H1 (cell line): ENCODE data around the gene STBD1. TPM values are rescaled to one million over a fixed set of nuclear protein-coding genes. Genes with fewer than 3 reads are reported as not detected.

ENCODE experiments used
- CTCF ChIA-PET: fragments of 300-600 bp; sonication (Branson Sonifier 250); formaldehyde crosslinking; loops from one replicate; lab custom pipeline; 2021; ENCODE audit not compliant: partially characterized antibody; lab: Charles Lee
- POLR2A ChIA-PET: fragments of 300-600 bp; sonication (Branson Sonifier 250); formaldehyde crosslinking; loops from one replicate; lab custom pipeline; 2021; ENCODE audit warnings: inconsistent platforms; ENCODE audit not compliant: partially characterized antibody; lab: Charles Lee
- DNase-seq, 2 experiments: peaks; one replicate each; pipeline versions ENCODE4 v3.0.0 to v3.0.0-alpha.2; 2010 to 2022; ENCODE audit warnings: low spot score in 2 of 2, low read depth in 1 of 2, mixed read lengths in 1 of 2
- FAIRE-seq: peaks from 2 replicates; lab custom pipeline; 2011; peaks lifted over from hg19 to GRCh38; lab: Jason Lieb, UNC
- H2AFZ ChIP-seq: 2 replicates; pipeline ENCODE4 v1.8.1; 2012; ENCODE audit warnings: low read length, inconsistent platforms
- H2AK5ac ChIP-seq: 2 replicates; pipeline ENCODE4 v1.6.1; 2013; ENCODE audit warnings: low read depth, low read length
- H2BK120ac ChIP-seq: replicated peaks from 2 replicates; pipeline ENCODE3; 2013; ENCODE audit warnings: low read depth, low read length, inconsistent platforms
- H2BK12ac ChIP-seq: 2 replicates; pipeline ENCODE4 v1.6.1; 2013; ENCODE audit warnings: low read depth, low read length
- H2BK15ac ChIP-seq: 2 replicates; pipeline ENCODE4 v1.6.1; 2013; ENCODE audit warnings: low read length
- H2BK20ac ChIP-seq: 2 replicates; pipeline ENCODE4 v1.6.1; 2013; ENCODE audit warnings: low read length
- H2BK5ac ChIP-seq: 2 replicates; pipeline ENCODE4 v1.6.1; 2013; ENCODE audit warnings: low read depth, low read length
- H3K14ac ChIP-seq: 2 replicates; pipeline ENCODE4 v1.6.1; 2013; ENCODE audit warnings: inconsistent platforms; ENCODE audit not compliant: insufficient read length
- H3K18ac ChIP-seq: 2 replicates; pipeline ENCODE4 v1.6.1; 2013; ENCODE audit warnings: low read length; ENCODE audit errors: extremely low read depth
- H3K23ac ChIP-seq: 2 replicates; pipeline ENCODE4 v1.6.1; 2013; ENCODE audit warnings: inconsistent platforms; ENCODE audit not compliant: insufficient read length
- H3K23me2 ChIP-seq: 2 replicates; pipeline ENCODE4 v1.6.1; 2013; ENCODE audit warnings: low read depth, low read length
- H3K27ac ChIP-seq: 2 replicates; pipeline ENCODE4 v1.6.1; 2011; ENCODE audit warnings: low read depth, low read length, inconsistent platforms
- H3K27me3 ChIP-seq, 4 experiments: replicated peaks in 1 of 4; 1 replicate in 1 of 4; 2 replicates in 3 of 4; pipeline versions ENCODE4 v1.6.1 to v1.8.1; 2011 to 2013; ENCODE audit warnings: low read length in 3 of 4, mild to moderate bottlenecking in 3 of 4, inconsistent platforms in 2 of 4, mixed read lengths in 2 of 4, moderate library complexity in 1 of 4; ENCODE audit not compliant: control insufficient read depth in 3 of 4, insufficient read depth in 3 of 4; ENCODE audit errors: extremely low read depth in 1 of 4
- H3K36me3 ChIP-seq, 4 experiments: 2 replicates each; pipeline versions ENCODE4 v1.6.1 to v1.8.1; 2011 to 2013; ENCODE audit warnings: mild to moderate bottlenecking in 4 of 4, low read length in 3 of 4, moderate library complexity in 2 of 4, control low read depth in 1 of 4, inconsistent platforms in 1 of 4; ENCODE audit not compliant: insufficient read depth in 4 of 4, control insufficient read depth in 2 of 4
- H3K4ac ChIP-seq: replicated peaks from 2 replicates; pipeline ENCODE3; 2013; ENCODE audit warnings: low read length, low read depth, mixed read lengths, inconsistent platforms; ENCODE audit not compliant: insufficient read length
- H3K4me1 ChIP-seq, 4 experiments: replicated peaks in 1 of 4; 1 replicate in 1 of 4; 2 replicates in 3 of 4; pipeline versions ENCODE4 v1.6.1 to v1.8.1; 2011 to 2013; ENCODE audit warnings: low read length in 3 of 4, inconsistent platforms in 2 of 4, mixed read lengths in 1 of 4; ENCODE audit not compliant: insufficient read depth in 4 of 4, control insufficient read depth in 3 of 4
- H3K4me2 ChIP-seq, 2 experiments: 2 replicates each; pipeline versions ENCODE4 v1.6.1 to v1.8.1; 2011 to 2013; ENCODE audit warnings: low read depth in 2 of 2, low read length in 2 of 2, control low read depth in 1 of 2, inconsistent platforms in 1 of 2, mild to moderate bottlenecking in 1 of 2; ENCODE audit not compliant: insufficient read depth in 1 of 2
- H3K4me3 ChIP-seq, 4 experiments: fragments of 200-600, 300-600 bp in 1 of 4; sonication (generic), shearing (Covaris generic), sonication (Bioruptor Twin) in 1 of 4; 2 replicates each; pipeline versions ENCODE4 v1.5.1 to v1.8.1; 2011 to 2016; ENCODE audit warnings: low read length in 4 of 4, low read depth in 3 of 4, control low read depth in 2 of 4, inconsistent platforms in 2 of 4, mild to moderate bottlenecking in 2 of 4, mixed read lengths in 1 of 4, moderate library complexity in 1 of 4; ENCODE audit not compliant: insufficient read depth in 2 of 4; ENCODE audit errors: extremely low read depth in 1 of 4
- H3K56ac ChIP-seq: replicated peaks from 2 replicates; pipeline ENCODE3; 2013; ENCODE audit warnings: low read depth, mild to moderate bottlenecking, mixed read lengths, low read length, inconsistent platforms; ENCODE audit not compliant: insufficient read length
- H3K79me1 ChIP-seq: 2 replicates; pipeline ENCODE4 v1.6.1; 2013; ENCODE audit warnings: low read depth, low read length, control low read depth
- H3K79me2 ChIP-seq, 2 experiments: 2 replicates each; pipeline versions ENCODE4 v1.6.1 to v1.8.1; 2012 to 2013; ENCODE audit warnings: low read length in 2 of 2, mild to moderate bottlenecking in 2 of 2, inconsistent platforms in 1 of 2; ENCODE audit not compliant: insufficient read depth in 2 of 2, control insufficient read depth in 1 of 2
- H3K9ac ChIP-seq, 4 experiments: replicated peaks in 1 of 4; 1 replicate in 1 of 4; 2 replicates in 3 of 4; pipeline versions ENCODE4 v1.6.1 to v1.8.1; 2011 to 2013; ENCODE audit warnings: low read depth in 3 of 4, low read length in 3 of 4, control low read depth in 2 of 4, mild to moderate bottlenecking in 2 of 4, moderate library complexity in 2 of 4, inconsistent platforms in 1 of 4; ENCODE audit errors: extremely low read depth in 1 of 4
- H3K9me3 ChIP-seq, 2 experiments: 2 replicates each; pipeline versions ENCODE4 v1.6.1 to v1.8.1; 2012 to 2013; ENCODE audit warnings: mild to moderate bottlenecking in 2 of 2, moderate library complexity in 2 of 2, control low read depth in 1 of 2, inconsistent platforms in 1 of 2, low read depth in 1 of 2, low read length in 1 of 2, mixed read lengths in 1 of 2; ENCODE audit not compliant: insufficient read depth in 2 of 2
- H4K20me1 ChIP-seq, 2 experiments: replicated peaks in 1 of 2; 2 replicates each; pipeline versions ENCODE3 to v1.8.1; 2011 to 2013; ENCODE audit warnings: inconsistent platforms in 2 of 2, low read length in 2 of 2, mild to moderate bottlenecking in 1 of 2; ENCODE audit not compliant: insufficient read depth in 2 of 2, control insufficient read depth in 1 of 2
- H4K5ac ChIP-seq: 2 replicates; pipeline ENCODE4 v1.6.1; 2013; ENCODE audit warnings: low read length, low read depth, mixed read lengths, inconsistent platforms; ENCODE audit not compliant: insufficient read length
- H4K8ac ChIP-seq: 2 replicates; pipeline ENCODE4 v1.8.0; 2013; ENCODE audit warnings: mild to moderate bottlenecking, moderate library complexity, low read length, inconsistent platforms; ENCODE audit not compliant: insufficient read depth; ENCODE audit errors: extremely low read depth
- H4K91ac ChIP-seq: replicated peaks from 2 replicates; pipeline ENCODE3; 2013; ENCODE audit warnings: low read length, mixed read lengths, inconsistent platforms; ENCODE audit not compliant: insufficient read length
- ASH2L ChIP-seq: fragments of 200-600, 300-600 bp; sonication (generic); IDR thresholded peaks from one replicate; pipeline ENCODE4 v1.7.1; 2017; ENCODE audit warnings: low read length
- CEBPB ChIP-seq: IDR thresholded peaks from 2 replicates; pipeline ENCODE4 v1.6.1; 2012; ENCODE audit warnings: low read depth, low read length
- CHD1 ChIP-seq: IDR thresholded peaks from 2 replicates; pipeline ENCODE4 v1.6.1; 2012; ENCODE audit warnings: low read depth, low read length, improper control_type of control experiment
- CHD2 ChIP-seq: IDR thresholded peaks from 2 replicates; pipeline ENCODE4 v1.6.1; 2012; ENCODE audit warnings: low read length, improper control_type of control experiment
- CTBP2 ChIP-seq: IDR thresholded peaks from 2 replicates; pipeline ENCODE4 v1.7.0; 2011; ENCODE audit warnings: borderline replicate concordance, mild to moderate bottlenecking, moderate library complexity, mixed read lengths, low read length; ENCODE audit not compliant: insufficient read depth, insufficient read length
- E2F6 ChIP-seq: IDR thresholded peaks from 2 replicates; pipeline ENCODE4 v1.6.1; 2012; ENCODE audit warnings: inconsistent platforms
- EGR1 ChIP-seq: IDR thresholded peaks from 2 replicates; pipeline ENCODE4 v1.6.1; 2011; ENCODE audit warnings: low read depth, low read length, borderline replicate concordance
- PHF8 ChIP-seq: fragments of 200-600 bp; sonication (generic); conservative IDR thresholded peaks from 2 replicates; pipeline ENCODE4 v1.7.1; 2012; ENCODE audit warnings: low read depth, mild to moderate bottlenecking, inconsistent platforms, low read length, moderate library complexity
- RAD21 ChIP-seq, 2 experiments: IDR thresholded peaks in 1 of 2; conservative IDR thresholded peaks in 1 of 2; 2 replicates each; pipeline ENCODE4 v1.6.1; 2011; ENCODE audit warnings: low read depth in 2 of 2, low read length in 2 of 2, improper control_type of control experiment in 1 of 2, inconsistent platforms in 1 of 2, mild to moderate bottlenecking in 1 of 2, moderate library complexity in 1 of 2
- SIN3A ChIP-seq, 2 experiments: IDR thresholded peaks in 1 of 2; conservative IDR thresholded peaks in 1 of 2; 2 replicates each; pipeline ENCODE4 v1.6.1; 2011 to 2012; ENCODE audit warnings: low read length in 2 of 2, improper control_type of control experiment in 1 of 2, low read depth in 1 of 2, mild to moderate bottlenecking in 1 of 2
- TAF1 ChIP-seq: IDR thresholded peaks from 2 replicates; pipeline ENCODE4 v1.6.1; 2011; ENCODE audit warnings: mild to moderate bottlenecking, low read depth, low read length
- TAF7 ChIP-seq: optimal IDR thresholded peaks from 2 replicates; pipeline ENCODE3; 2011; ENCODE audit warnings: low read depth, mild to moderate bottlenecking, inconsistent platforms, low read length, moderate library complexity, borderline replicate concordance
- YY1 ChIP-seq: IDR thresholded peaks from 2 replicates; pipeline ENCODE4 v1.6.1; 2011; ENCODE audit warnings: low read depth, mild to moderate bottlenecking, low read length
- WGBS, 2 experiments: shearing (Covaris generic) in 1 of 2; methylation state at CpG; one replicate each; pipeline versions ENCODE4 v1.1.6 to v1.1.7; 2013 to 2015; ENCODE audit warnings: low lambda C conversion rate in 2 of 2, mixed read lengths in 2 of 2, inconsistent platforms in 1 of 2, low coverage in 1 of 2, missing lambda C conversion rate in 1 of 2; ENCODE audit not compliant: insufficient replicate concordance in 2 of 2, insufficient coverage in 1 of 2, insufficient read length in 1 of 2; ENCODE audit errors: extremely low coverage in 1 of 2, missing lambda C conversion rate in 1 of 2; 5-methylcytosine and 5-hydroxymethylcytosine counted together
- polyA plus RNA-seq, 7 experiments: library from polyadenylated mRNA; depleted of rRNA in 3 of 7; stranded (reverse) in 5 of 7; unstranded in 2 of 7; fragments of >200 nt in 5 of 7; fragments of 200-250 nt in 2 of 7; gene quantifications; 1 replicate in 5 of 7; 2 replicates in 1 of 7; 4 replicates in 1 of 7; pipeline versions ENCODE4 v1.2.1 to v1.2.3, GENCODE V29; 2011 to 2013; ENCODE audit warnings: missing spikeins in 2 of 7, mixed read lengths in 2 of 7
- total RNA-seq: library from RNA; stranded (reverse); fragmentation: NEBNext Ultra II Directional; extraction: Animal tissue kit (Norgen Biotek cat#: 25700); gene quantifications from 2 replicates; pipeline ENCODE4 v1.2.1, GENCODE V29; 2021

The STBD1 gene
- total and polyA plus RNA-seq, 2 of the 8 experiments (the other 6 are each of a cell fraction or from before 2014, with no cell fraction given): 0.45 to 1.7 TPM

- no peak overlapping the region for H2AFZ ChIP-seq
- H2BK15ac ChIP-seq: no peak overlapping the region
- H4K20me1 ChIP-seq: no peaks in the 10 kb centered on the region
- WGBS, 2 experiments: 88% methylated on average over 7 of the region's 7 CpGs; no CpG with 5 or more reads in 1 of the 2 experiments
- no peak overlapping the region for H3K14ac ChIP-seq
- H3K9ac ChIP-seq: no peak overlapping the region
- H3K4ac ChIP-seq: no peak overlapping the region
- POLR2A ChIA-PET: no interaction called here
- no peaks in the 10 kb centered on the region for H3K23me2 ChIP-seq
- H3K36me3 ChIP-seq: no peaks in the 10 kb centered on the region; a peak in 1 of 8 replicates
- CTCF ChIA-PET: interaction anchor here (1.0 to 2.0 kb wide), 9 partner anchors 10 to 135 kb away, joined by 3 to 5 read pairs (median 4); no protein-coding TSS in a partner anchor
- no peak overlapping the region for H4K5ac ChIP-seq
- H4K91ac ChIP-seq: no peak overlapping the region
- no peaks in the 10 kb centered on the region for H3K27me3 ChIP-seq
- H4K8ac ChIP-seq: no peak overlapping the region
- no peak overlapping the region for H2BK20ac ChIP-seq
- H2BK5ac ChIP-seq: no peak overlapping the region
- no peaks in the 10 kb centered on the region for H3K4me1 ChIP-seq
- no peak overlapping the region for H3K56ac ChIP-seq
- no peak overlapping the region for H3K4me3 ChIP-seq
- FAIRE-seq: no peak
- H3K23ac ChIP-seq: no peak overlapping the region
- H3K18ac ChIP-seq: no peak overlapping the region
- no peak overlapping the region for H3K4me2 ChIP-seq
- DNase-seq: no peak
- no peak overlapping the region for H2BK12ac ChIP-seq
- H3K27ac ChIP-seq: no peak overlapping the region
- H2BK120ac ChIP-seq: no peak overlapping the region
- no peak overlapping the region for H2AK5ac ChIP-seq
- H3K79me2 ChIP-seq: no peaks in the 10 kb centered on the region
- no peaks in the 10 kb centered on the region for H3K9me3 ChIP-seq
- no peaks in the 10 kb centered on the region for H3K79me1 ChIP-seq
- TF ChIP-seq YY1: no peak
- no peak for TF ChIP-seq RAD21 (IDR thresholded peaks at IDR 0.05 in 1 of 2, conservative IDR thresholded peaks at IDR 0.05 in 1 of 2; ENCODE audit: low read depth in 2 of 2, low read length in 2 of 2)
- TF ChIP-seq CEBPB: no peak
- no peak for TF ChIP-seq PHF8
- TF ChIP-seq E2F6: no peak
- no peak for TF ChIP-seq CHD1
- TF ChIP-seq CHD2: no peak
- no peak for TF ChIP-seq TAF7
- TF ChIP-seq ASH2L: no peak
- no peak for TF ChIP-seq CTBP2
- TF ChIP-seq SIN3A (conservative IDR thresholded peaks at IDR 0.05 in 1 of 2, IDR thresholded peaks at IDR 0.05 in 1 of 2; ENCODE audit: low read depth in 1 of 2, low read length in 2 of 2): no peak
- no peak for TF ChIP-seq EGR1
- TF ChIP-seq TAF1: no peak
Observed at GRCh38 chr4:76315267-76315918, 8.9 kb downstream of the STBD1 start.
